Renal cortical epithelial cell (primary cell): ENCODE measurements around the gene REXO4. TPM values are rescaled to one million over a fixed set of nuclear protein-coding genes. Genes with fewer than 3 reads are reported as not detected.

ENCODE experiments used
- DNase-seq: peaks from one replicate; pipeline ENCODE4 v3.0.0-alpha.2; 2011; ENCODE audit warnings: low read depth
- total RNA-seq: library from RNA; depleted of rRNA; stranded (reverse); fragments of >200 nt; gene quantifications from 2 replicates; pipeline ENCODE4 v1.2.3, GENCODE V29; 2014

The REXO4 gene
- total RNA-seq, 1 donor from 2014 or later, result 25.3 TPM

DNA sequence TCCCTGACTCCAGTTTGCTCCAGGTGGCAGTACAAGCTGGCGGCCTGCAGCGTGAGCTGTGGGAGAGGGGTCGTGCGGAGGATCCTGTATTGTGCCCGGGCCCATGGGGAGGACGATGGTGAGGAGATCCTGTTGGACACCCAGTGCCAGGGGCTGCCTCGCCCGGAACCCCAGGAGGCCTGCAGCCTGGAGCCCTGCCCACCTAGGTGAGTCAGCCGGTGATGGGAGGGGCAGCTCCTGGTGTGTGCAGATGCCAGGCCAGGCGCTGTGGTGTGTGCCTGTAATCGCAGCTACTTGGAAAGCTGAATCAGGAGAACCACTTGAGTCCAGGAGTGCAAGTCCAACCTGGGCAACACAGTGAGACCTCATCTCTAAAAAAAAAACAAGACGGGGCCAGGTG lies 31.9 kb upstream of the REXO4 start:
- DNase-seq, result peak; percentile 59

DNA sequence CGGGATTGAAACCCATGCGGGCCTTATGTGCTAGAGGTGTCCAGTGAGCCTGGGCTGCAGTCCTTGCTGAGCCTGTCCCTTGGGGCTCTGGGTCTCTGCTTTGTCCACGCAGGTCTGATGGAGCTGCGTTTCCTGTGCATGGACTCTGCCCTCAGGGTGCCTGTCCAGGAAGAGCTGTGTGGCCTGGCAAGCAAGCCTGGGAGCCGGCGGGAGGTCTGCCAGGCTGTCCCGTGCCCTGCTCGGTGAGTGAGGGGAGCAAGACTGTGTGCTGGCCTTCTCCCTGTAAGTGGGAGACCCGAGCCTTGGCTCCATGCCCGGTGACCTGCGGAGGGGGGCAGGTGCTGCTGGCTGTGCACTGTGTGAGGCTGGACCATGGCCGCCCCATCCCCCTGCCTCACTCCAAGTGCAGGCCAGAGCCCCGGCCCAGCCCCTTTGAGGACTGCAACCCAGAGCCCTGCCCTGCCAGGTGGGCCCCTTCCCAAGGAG lies 30.7 kb upstream of the REXO4 start:
- DNase-seq, result no peak

DNA sequence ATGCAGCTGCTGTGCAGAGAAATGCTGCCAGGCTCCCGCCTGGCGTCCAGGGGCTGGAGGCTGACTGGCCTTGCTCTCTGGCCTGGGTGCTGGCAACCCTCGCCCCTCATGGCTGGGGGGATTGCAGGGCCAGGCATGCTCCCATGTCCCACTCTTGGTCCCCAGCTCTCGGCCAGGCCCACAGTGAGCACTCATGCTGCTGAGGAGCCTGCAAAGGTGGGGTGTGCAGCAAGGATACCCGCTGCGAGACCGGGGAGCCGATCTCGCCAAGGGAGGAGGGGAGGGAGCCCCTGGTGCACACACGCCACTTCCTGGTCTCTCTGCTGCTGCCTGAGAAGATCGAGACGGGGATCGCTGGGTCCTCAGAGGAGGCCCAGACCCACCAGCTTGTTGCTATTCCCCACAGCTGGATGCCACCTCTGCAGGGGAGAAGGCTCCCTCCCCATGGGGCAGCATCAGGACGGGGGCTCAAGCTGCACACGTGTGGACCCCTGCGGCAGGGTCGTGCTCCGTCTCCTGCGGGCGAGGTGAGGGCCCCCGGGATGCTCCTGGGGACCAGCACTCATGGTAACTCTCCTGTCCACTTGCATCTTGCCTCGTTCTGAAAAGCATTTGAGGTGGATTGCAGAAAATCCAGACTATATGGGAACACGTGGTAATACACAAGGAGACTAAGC lies 27.6 kb upstream of the REXO4 start:
- no peak for DNase-seq

DNA sequence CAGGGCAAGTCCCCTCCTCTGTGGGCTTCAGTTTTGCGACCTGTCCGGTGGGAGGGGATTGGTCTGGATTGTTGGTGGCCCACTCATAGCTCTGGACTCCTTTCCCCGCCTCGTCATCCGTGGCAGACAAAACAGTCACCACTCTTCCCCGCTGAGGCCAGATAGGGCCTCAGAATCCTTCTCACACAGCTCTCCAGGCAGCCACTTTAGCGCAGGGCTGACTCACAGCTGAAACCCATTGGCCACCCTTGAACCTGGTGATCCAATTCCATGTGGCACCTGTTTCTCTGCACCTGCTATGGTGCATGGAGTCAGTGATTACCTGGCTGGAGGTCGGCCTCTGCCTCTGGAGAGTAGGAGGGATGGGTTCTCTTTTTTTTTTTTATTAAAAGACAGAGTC lies 26.2 kb upstream of the REXO4 start:
- DNase-seq, result no peak

- DNase-seq, result no peak
Observed at GRCh38 chr9:133443248-133443647, 25.4 kb upstream of the REXO4 start.

- DNase-seq, result no peak
Observed at GRCh38 chr9:133441571-133441970, 23.8 kb upstream of the REXO4 start.

GRCh38 chr9:133440874-133441273 lies 23.1 kb upstream of the REXO4 start:
- DNase-seq, result no peak

GRCh38 chr9:133439337-133439736 lies 21.5 kb upstream of the REXO4 start:
- DNase-seq, result no peak

- no peak for DNase-seq
Observed at GRCh38 chr9:133437753-133438531, 20.1 kb upstream of the REXO4 start.

GRCh38 chr9:133436681-133437080 lies 18.9 kb upstream of the REXO4 start:
- DNase-seq, result no peak

DNA sequence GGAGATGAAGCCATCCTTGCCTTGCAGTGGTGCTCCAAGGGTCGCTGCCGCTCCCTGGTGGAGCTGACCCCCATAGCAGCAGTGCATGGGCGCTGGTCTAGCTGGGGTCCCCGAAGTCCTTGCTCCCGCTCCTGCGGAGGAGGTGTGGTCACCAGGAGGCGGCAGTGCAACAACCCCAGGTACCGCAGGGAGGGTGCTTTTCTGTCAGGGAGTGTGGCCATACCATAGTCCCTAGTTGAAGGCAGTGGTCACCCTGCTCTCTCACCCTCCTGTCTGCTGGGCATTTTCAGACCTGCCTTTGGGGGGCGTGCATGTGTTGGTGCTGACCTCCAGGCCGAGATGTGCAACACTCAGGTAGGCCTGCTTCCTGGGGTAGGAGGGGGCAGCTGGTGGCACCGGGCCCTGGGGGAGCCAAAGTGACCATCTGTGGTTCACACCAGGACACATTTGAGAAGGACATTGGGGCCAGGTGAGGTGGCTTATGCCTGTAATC lies 15.6 kb upstream of the REXO4 start:
- no peak for DNase-seq

DNA sequence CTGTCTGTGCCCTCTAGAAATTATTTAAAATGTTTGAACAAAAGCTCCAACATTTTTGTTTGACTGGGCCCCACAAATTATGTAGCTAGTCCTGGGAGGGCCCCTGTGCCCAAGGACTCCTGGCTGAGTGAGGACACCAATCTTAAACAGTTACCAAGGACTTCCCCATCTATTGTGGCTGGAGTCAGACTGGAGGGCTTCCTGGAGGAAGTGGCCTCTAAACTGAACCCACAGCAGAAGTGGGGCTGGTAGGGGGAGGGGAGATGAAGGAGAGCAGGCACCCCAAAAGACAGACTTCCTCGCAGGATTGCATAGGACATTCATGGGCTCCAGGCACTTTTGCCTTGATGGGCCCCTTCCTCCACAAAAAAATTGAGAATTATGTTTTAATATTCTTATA lies 12.4 kb upstream of the REXO4 start:
- no peak for DNase-seq

- no peak for DNase-seq
Observed at GRCh38 chr9:133429641-133430161, 11.9 kb upstream of the REXO4 start.

- DNase-seq, result no peak
Observed at GRCh38 chr9:133429214-133429613, 11.4 kb upstream of the REXO4 start.

- no peak for DNase-seq
Observed at GRCh38 chr9:133428617-133429101, 10.8 kb upstream of the REXO4 start.

GRCh38 chr9:133427658-133428348 lies 10.0 kb upstream of the REXO4 start:
- DNase-seq, result no peak

DNA sequence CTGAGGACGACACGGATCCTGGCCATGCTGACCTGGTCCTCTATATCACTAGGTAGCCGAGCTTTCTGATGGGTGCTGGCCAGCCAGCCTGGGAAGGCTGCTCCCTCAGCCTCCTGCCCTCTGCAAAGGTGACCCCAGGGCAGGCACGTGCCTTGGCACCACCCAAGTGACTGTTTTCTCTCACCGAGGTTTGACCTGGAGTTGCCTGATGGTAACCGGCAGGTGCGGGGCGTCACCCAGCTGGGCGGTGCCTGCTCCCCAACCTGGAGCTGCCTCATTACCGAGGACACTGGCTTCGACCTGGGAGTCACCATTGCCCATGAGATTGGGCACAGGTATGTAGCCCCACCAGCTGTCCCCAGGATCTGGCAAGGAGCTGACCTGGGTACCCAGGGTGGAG lies 8.2 kb upstream of the REXO4 start:
- DNase-seq, result no peak

- no peak for DNase-seq
Observed at GRCh38 chr9:133425049-133425632, 7.3 kb upstream of the REXO4 start.

DNA sequence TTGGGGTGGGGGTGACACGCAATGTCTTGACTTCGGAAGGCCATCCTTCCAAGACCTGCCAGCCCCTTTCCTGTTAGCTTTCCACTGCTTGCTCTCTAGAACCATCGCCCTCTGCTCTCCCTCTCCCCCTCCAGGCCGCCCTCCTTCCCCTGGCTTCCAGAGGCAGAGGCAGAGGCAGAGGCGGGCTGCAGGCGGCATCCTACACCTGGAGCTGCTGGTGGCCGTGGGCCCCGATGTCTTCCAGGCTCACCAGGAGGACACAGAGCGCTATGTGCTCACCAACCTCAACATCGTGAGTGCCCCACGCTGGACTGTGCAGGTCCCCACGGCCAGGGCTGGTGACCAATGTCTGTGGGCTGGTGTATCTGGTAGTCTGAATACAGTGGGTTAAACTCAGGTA lies 6.4 kb upstream of the REXO4 start:
- DNase-seq, result no peak

DNA sequence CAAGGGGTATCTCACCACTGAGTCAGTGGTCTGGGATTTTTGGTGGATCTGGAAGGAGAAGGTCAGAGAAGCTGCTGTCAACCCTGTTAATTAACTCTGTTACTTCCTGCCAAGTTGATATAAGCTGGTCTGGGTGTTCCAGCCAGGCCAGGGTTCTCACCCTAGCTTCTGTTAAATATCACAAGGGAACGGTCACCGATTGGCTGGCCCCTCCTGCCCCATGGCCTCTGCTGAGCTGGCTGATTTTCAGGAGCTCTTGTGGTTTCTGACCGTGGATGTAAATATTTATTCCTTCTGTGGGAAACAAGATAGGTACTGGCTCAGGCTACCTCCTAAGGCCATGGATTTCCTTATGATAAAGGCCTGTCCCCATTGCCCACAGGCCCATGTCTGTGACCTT lies 5.4 kb upstream of the REXO4 start:
- no peak for DNase-seq

DNA sequence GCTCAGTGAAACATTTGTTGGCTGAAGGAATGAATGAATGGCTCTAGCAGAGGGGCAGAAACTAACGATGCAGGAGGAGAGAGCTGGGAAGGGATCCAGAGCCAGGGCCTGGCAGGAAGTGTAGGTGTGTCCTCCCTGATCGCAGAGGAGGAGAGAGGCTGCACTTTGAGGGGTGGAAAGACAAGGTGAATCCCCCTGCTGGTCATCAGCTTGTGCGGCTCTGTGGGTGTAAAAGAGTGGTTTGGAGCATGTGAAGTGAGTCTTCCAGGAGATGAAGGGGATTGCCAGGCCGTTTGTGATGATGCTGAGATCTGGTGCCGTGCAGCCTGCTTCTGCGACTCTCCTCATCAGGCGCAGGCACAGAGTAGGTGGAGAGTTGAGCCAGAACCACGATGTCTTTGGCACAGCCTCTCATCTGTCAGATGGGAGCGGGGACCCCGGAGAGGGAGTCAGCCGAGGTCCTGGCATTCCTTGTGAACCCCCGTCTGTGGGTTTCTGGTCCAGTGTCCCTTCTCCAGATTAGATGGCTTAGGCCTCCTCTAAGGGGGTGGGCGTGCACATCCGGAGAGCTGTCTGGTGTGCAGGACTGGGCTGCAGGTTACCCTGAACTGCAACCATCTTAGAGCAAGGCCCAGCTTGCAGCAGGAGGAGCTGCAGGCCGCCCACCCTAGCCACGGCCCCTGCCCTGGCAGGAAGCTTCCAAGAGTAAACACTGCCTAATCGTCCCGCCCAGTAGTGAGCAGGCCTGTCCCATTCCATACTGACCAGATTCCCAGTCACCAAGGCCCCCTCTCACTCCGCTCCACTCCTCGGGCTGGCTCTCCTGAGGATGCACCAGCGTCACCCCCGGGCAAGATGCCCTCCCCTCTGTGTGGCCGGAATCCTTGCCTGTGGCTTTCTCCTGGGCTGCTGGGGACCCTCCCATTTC lies 4.1 kb upstream of the REXO4 start, which contains the start of gene ADAMTS13:
TSS of gene ADAMTS13 (plus strand) at position 753 of the 928 bp plus-strand sequence. CDS start at position 830, 77 bp downstream.
- no peak for DNase-seq
